ENCODE measurements around the gene RGL3.

Gene RGL3

DNA sequence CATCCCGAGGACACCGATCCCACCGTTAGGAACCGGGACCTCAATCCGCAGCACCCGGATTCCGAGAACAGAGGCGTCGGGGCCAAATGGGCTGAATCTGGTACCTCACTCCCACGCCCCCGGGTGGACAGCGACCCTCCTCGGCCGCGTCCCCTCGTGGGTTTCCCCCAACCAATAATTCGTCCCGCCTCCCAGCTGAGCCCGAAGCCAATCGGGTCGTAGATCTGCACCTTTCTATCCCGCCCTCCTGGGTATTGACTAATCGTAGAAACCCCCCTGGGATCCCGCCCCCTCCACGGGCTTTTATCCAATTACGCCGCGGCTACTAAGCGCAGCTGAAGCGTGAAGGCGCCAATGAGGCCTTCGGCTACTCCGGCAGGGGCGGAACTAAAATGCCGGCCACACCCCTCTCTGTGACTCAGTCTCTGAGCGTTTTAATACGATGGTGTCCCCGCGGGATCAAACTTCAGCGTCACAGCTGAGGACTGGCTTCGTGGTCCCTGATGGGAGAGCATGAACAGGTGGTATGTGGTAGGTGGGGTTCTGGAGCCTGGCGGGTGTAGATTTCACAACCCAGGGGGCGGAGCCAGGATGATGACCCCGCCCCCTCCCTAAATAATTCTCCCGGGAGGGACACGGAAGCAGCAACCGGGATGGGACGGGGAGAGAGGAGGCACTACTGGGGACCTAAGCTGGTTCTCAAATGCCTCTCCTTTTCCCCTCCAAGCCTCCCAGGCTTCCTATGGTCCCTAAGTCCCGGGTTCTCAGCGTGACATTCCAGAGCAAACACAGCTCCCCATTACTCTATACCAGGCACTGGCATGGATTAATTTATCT, 72.8 kb downstream of the RGL3 start, which contains the start of the genes CCDC159 and TMEM205:
TSS of gene CCDC159 (plus strand) at position 416 of the 837 bp plus-strand sequence. CDS start at position 504, 88 bp downstream.
TSS of gene TMEM205 (minus strand) at position 165 of the 837 bp plus-strand sequence. CDS start 649 bp downstream, outside the sequence.
- Histone ChIP-seq H3K27ac (peak within 1 kb of the TSS; percentile 88 to 94), H3K4me3 (peak within 1 kb of the TSS; percentile 83 to 85), H3K9me3 (no peaks in the 10 kb centered on the region), H3K36me3 (peaks cover 0 to 23% (median 13%) of the 10 kb centered on the region in 3 donors), H3K4me1 (peaks cover 0 to 37% (median 32%) of the 10 kb centered on the region in 4 donors), H3K27me3 (no peaks in the 10 kb centered on the region)
- TF ChIP-seq, protein P1, sequence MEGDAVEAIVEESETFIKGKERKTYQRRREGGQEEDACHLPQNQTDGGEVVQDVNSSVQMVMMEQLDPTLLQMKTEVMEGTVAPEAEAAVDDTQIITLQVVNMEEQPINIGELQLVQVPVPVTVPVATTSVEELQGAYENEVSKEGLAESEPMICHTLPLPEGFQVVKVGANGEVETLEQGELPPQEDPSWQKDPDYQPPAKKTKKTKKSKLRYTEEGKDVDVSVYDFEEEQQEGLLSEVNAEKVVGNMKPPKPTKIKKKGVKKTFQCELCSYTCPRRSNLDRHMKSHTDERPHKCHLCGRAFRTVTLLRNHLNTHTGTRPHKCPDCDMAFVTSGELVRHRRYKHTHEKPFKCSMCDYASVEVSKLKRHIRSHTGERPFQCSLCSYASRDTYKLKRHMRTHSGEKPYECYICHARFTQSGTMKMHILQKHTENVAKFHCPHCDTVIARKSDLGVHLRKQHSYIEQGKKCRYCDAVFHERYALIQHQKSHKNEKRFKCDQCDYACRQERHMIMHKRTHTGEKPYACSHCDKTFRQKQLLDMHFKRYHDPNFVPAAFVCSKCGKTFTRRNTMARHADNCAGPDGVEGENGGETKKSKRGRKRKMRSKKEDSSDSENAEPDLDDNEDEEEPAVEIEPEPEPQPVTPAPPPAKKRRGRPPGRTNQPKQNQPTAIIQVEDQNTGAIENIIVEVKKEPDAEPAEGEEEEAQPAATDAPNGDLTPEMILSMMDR (IDR thresholded peaks at IDR 0.05), result peak in 1 of 2 experiments; percentile 21
- peak; percentile 98 to 100 for DNase-seq
- intact Hi-C loops (cut with DNase I; ENCODE audit: low total_unique reads), result loop anchor here (5.0 kb wide), 1 partner anchor 36 kb away; the partner anchor contains the start of gene EPOR

GRCh38 chr19:11345122-11345803, 73.9 kb downstream of the RGL3 start:
- H3K27me3 ChIP-seq, result no peaks in the 10 kb centered on the region
- intact Hi-C loops (cut with DNase I; ENCODE audit: low total_unique reads), result loop anchor here (5.0 kb wide), 1 partner anchor 37 kb away; the partner anchor contains the start of gene EPOR
- H3K27ac ChIP-seq, result peak overlapping the region; percentile 88 to 94
- DNase-seq, result no peak
- TF ChIP-seq, protein P1 (IDR thresholded peaks at IDR 0.05), result no peak
- peaks cover 0 to 37% (median 32%) of the 10 kb centered on the region in 4 donors for H3K4me1 ChIP-seq
- no peaks in the 10 kb centered on the region for H3K9me3 ChIP-seq
- H3K36me3 ChIP-seq, result peaks cover 0 to 24% (median 14%) of the 10 kb centered on the region in 3 donors
- H3K4me3 ChIP-seq, result peak overlapping the region; percentile 83 to 85
